NCI-H2171 treated with DMSO at 0.1 percent for 48 hours (cell line): ENCODE measurements around the gene AZU1.
"Not testable (repeated sequence)": the region's sequence is repeated elsewhere in the genome, so short reads cannot be mapped to it uniquely, and the experiment has no call there.

ENCODE experiments used
- DNase-seq: peaks from one replicate; lab custom pipeline; 2025; lab: John Stamatoyannopoulos, UW

The AZU1 gene

DNA sequence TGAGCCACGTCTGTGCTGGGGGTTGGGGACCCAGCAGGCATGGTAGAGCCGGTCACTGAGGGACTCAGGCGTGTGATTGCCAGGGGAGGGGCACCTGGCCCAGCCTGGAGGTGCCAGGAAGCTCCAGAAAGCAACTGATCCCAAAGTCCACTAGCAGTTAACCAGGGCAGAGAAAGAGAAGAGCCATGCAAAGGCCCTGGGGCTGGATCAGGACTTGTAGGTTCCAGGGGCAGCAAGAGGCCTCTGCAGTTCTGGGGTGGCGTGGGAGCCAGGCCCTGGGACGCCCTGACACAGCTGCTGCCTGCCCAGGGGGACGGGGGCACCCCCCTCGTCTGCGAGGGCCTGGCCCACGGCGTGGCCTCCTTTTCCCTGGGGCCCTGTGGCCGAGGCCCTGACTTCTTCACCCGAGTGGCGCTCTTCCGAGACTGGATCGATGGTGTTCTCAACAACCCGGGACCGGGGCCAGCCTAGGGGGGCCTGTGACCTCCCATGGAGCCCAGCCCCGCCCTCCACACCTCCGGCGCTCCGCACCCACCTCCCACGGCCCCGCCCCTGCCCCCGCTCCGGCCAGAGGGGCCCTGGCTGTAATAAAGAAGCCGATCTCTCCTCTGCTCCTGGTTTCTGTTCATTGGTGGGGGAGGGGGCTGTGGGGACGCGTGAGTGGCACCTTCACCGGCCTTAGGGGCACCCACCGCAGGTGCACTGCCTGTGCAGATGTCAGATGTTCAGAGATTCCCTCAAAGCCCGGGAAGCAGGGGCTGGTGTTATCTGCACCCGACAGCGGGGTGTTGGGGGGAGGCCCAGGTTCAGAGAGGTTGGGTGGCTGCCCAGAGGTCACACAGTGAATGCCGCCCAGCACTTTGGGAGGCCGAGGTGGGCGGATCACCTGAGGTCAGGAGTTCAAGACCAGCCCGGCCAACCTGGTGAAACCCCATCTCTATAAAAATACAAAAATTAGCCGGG, 4.1 kb downstream of the AZU1 start:
- no peak for DNase-seq

DNA sequence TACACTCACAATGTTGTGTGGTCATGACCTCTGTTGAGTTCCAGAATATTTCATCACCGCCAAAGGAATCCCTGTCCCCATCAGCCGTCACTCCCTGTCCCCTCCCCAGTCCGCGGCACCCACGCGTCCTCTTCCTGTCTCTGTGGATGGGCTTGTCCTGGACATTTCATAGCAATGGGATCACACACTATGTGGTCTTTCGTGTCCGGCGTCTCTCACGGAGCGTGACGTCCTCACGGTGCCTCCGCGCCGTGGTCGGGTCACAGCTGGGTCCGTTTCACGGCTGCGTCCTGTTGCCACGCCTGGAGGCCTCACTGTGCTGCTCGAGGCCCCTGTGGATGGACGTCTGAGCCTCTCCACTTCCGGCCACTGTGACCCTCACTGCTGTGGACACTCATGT, 6.6 kb downstream of the AZU1 start:
- no peak for DNase-seq

DNA sequence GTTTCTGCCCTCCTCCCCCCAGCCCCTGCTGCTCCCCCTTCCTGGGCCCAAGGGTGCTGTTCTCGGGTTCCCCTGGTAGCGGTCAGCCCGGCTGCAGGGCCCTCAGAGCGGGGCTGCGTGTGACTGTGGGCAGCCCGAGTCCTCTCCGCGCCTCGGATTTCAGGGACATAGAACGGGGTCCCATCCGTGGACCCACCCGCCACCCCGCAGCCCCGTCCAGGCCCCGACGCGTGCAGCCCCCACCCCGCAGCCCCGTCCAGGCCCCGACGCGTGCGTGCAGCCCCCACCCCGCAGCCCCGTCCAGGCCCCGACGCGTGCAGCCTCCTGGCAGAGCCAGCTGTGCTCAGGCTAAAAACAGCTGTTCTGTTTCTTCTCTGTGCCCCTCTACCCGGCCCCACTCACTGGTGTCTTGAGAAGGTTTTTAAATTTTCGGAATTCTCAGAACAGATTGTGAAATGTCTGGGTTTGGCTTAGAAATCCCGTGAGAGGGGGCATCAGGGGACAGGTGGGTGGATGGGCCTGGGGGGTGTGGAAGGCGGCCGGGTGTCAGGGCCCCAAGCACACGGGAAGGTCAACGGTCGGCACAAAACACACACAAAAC, 7.7 kb downstream of the AZU1 start:
- DNase-seq = no peak

DNA sequence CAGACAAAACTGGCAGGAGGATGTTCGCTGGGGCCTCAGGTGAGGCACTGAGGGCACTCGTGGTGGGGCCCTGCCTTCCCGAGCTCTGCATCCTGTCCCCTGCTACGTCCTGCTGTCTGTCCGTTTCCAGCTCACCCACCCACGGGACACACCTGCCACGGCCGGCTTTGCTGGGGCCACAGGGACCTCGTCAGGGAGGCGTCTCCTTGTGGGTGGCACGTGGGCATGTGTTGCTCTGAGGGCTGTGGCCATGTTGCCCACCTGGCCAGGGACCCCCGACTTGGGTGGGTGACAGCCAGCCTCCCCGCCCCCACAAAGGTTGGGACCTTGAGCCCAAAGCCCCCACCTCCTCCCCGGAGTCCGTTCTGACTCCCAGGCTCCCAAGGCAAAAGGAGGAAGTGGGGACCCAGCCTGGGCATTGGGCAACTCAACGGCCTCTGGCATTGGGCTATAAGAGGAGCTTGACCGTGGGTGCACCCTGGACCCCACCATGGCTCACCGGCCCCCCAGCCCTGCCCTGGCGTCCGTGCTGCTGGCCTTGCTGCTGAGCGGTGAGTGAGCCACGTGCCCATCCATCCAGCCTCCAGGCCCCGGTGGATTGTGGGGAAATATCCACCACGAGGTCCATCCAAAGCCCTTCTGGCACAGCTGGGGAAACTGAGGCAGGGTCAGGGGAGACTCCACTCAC, 13.0 kb downstream of the AZU1 start, which contains the start of gene PRTN3:
TSS of gene PRTN3 (plus strand) at position 481 of the 688 bp plus-strand sequence. CDS start at position 491, 10 bp downstream.
- DNase-seq = no peak

DNA sequence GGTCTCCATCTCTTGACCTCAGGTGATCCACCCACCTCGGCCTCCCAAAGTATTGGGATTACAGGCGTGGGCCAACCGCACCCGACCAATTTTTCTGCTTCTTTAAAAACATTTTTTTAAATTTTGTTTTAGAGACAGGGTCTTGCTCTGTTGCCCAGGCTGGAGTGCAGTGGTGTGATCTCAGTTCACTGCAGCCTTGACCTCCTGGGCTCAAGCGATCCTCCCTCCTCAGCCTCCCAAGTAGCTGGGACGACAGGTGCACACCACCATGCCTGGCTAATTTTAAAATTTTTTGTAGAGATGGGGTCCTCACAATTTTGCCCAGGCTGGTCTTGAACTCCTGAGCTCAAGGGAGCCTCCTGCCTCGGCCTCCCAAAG, 15.2 kb downstream of the AZU1 start:
- DNase-seq = not testable (repeated sequence)

DNA sequence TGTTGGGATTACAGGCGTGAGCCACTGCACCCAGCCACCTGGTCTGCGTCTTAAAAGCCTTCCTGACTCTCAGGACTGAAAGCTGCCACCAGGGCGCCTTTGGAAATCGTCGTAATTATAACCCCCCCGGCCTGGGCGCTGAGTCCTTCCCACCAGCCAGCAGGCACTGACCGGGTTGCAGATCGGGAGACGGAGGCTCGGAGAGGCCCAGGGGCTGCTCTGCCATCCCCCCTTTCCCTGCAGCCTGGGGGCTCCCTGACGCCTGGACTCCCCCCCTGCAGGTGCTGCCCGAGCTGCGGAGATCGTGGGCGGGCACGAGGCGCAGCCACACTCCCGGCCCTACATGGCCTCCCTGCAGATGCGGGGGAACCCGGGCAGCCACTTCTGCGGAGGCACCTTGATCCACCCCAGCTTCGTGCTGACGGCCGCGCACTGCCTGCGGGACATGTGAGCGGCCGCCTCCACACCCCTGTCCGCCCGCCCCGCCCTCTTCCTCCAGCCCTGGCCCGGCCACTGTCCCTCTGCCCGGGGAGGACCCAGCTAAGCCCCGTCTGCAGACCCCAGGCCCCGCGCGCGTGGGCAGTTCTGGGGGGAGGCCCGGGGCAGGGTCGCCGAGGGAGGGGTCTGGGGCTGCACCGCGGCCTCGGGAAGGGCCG, 15.7 kb downstream of the AZU1 start:
- no peak for DNase-seq

DNA sequence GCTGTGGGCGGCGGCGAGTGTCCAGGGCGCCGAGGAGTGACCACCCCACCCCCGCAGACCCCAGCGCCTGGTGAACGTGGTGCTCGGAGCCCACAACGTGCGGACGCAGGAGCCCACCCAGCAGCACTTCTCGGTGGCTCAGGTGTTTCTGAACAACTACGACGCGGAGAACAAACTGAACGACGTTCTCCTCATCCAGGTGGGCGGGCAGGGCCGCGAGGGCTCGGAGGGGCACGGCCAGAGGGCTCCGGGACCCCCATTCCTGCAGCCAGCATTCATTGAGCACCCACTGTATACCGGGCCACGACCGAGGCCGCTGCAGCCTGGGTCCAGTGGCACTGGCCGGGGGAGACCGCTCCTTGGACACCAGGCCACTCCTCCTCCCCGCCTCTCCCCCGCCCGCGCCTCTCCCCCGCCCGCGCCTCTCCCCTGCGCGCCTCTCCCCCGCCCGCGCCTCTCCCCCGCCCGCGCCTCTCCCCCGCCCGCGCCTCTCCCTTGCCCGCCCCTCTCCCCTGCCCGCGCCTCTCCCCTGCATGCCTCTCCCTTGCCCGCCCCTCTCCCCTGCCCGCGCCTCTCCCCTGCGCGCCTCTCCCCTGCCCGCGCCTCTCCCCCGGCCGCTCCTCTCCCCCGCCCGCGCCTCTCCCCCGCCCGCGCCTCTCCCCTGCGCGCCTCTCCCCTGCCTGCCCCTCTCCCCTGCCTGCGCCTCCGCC, 16.4 kb downstream of the AZU1 start:
- DNase-seq = no peak

DNA sequence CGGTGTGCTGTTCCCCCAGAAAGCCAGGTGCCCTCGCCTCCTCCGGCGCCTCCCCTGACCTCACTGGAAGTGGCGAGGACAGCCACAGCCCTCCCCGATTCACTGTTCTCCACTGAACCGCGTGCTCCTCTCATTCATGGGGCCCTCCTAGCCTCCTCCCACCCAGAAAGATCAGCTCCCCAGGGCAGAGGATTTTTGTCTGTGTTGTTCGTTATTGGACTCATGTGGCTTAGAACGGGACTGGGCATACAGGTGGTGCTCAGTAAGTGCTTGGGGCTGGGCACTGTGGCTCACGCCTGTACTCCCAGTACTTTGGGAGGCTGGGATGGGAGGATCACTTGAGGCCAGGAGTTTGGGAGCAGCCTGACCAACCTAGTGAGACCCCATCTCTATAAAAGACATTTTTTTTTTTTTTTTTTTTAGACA, 16.9 kb downstream of the AZU1 start:
- peak; percentile 26 for DNase-seq

DNA sequence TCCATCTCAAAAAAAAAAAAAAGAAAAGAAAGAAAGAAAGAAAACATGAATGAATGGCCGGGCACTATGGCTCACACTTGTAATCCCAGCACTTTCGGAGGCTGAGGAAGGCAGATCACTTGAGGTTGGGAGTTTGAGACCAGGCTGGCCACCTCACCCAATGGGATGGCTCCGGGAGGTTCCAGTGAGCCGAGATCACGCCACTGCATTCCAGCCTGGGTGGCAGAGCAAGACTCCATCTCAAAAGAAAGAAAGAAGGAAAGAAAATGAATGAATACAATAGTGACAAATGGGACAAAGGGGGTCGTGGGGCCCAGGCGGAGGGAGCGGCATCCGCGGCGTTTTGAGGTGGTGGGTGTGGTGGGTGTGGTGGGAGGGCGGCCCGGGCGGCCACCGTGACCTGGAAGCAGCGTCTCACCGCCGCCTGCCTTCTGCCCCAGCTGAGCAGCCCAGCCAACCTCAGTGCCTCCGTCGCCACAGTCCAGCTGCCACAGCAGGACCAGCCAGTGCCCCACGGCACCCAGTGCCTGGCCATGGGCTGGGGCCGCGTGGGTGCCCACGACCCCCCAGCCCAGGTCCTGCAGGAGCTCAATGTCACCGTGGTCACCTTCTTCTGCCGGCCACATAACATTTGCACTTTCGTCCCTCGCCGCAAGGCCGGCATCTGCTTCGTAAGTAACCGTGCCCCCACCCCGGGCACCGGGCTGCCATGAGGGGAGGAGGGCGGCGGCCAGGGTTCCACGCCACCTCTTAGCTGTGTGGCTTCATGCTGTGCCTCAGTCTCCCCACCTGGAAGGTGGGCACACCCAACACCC, 18.3 kb downstream of the AZU1 start:
- no peak for DNase-seq

DNA sequence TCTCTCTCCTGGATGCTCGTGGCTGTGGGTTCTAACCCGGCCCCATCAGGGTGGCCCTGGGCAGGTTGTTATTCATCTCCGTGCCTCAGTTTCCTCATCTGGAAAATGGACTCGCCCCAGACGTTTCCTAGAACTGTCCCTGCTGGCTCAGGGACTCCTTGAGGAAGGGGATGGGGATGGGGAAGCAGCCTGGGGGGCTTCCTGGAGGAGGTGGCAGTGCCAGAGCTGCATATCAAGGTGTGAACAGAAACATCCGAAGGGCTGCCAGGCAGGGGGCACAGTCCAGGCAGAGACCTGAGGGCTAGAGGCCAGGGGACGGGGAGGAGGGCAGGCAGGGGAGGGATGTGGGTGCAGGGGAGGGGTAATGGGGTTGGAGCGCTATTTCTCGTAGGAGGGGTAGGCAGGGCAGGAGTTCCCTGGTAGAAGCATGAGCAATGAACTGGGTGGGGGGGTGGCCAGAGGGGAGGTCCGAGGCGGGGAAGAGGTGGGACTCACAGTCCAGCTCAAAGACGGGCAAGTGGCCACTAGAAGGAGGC, 20.8 kb downstream of the AZU1 start:
- DNase-seq = no peak

DNA sequence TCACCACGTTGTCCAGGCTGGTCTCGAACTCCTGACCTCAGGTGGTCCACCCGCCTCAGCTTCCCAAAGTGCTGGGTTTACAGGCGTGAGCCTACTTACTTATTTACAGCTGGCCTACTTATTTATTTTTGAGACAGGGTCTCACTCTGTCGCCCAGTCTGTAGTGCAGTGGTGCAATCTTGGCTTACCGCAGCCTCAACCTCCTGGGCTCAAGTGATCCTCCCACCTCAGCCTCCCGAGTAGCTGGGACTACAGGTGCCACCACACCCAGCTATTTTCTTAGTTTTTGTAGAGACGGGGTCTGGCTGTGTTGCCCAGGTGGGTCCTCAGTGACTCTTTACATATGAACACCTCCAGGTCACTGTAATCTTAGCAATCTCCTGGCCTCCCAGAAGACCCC, 21.6 kb downstream of the AZU1 start:
- DNase-seq = not testable (repeated sequence)

DNA sequence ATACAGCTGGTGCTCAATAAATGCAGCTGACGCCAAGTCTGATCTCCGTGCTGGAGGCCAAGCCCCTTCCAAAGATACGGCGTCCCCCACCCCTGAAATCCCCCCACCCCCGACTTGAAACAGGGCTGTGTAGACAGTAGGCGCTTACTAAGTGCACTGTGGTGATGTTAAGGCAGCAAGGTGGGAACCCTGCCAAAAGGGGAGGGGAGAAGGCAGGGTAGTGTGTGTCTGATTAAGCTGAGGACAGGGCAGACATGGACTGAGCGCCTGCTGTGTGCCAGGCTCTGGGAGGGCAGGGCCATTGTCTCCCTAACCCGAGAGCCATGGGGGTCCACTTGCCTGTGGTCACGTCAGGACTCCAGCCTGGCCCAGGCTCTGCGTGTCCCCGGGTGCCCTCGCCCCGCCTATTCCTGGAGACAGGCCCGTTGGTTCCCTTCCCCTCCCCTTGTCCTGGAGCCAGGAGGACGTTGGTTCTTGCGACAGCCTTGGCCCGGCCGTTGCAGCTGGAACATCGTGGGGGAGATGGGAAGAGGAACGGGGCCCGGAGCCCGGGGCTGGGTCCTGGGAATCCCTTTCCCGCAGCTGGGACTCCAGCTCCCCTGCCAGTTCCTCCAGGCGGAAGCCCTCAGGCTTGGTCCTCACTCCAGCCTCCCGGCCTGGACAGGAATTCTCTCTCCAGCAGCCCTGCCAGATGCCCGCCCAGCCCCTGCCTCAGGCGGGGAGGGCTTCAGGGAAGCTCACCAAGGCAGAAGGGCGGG, 22.8 kb downstream of the AZU1 start:
- DNase-seq = no peak

DNA sequence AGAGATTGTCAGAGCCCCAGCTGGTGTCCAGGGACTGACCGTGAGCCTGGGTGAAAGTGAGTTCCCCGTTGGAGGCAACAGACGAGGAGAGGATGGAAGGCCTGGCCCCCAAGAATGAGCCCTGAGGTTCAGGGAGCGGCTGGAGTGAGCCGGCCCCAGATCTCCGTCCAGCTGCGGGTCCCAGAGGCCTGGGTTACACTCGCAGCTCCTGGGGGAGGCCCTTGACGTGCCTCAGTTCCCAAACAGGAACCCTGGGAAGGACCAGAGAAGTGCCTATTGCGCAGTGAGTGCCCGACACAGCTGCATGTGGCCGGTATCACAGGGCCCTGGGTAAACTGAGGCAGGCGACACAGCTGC, 23.3 kb downstream of the AZU1 start:
- DNase-seq = no peak

DNA sequence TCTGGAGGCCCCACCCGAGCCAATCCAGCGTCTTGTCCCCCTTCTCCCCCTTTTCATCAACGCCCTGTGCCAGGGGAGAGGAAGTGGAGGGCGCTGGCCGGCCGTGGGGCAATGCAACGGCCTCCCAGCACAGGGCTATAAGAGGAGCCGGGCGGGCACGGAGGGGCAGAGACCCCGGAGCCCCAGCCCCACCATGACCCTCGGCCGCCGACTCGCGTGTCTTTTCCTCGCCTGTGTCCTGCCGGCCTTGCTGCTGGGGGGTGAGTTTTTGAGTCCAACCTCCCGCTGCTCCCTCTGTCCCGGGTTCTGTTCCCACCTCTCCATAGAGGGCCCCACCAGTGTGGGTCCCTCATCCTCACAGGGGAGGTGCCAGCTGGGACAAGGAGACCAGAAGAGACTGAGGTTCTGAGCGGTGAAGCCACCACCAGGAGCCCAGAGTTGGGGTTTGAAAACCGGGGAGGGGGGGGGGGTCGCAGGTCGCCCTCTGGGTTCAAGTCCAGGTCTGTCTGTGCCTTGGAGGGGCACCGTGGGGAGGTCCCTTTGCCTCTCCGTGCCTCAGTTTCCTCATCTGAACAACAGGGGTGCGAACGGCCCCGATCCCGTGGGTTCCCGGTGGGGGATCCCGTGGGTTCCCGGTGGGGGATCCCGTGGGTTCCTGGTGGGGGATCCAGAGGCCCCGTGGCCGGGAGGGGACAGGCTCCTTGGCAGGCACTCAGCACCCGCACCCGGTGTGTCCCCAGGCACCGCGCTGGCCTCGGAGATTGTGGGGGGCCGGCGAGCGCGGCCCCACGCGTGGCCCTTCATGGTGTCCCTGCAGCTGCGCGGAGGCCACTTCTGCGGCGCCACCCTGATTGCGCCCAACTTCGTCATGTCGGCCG, 24.7 kb downstream of the AZU1 start, which contains the start of gene ELANE:
TSS of gene ELANE (plus strand) at position 168 of the 878 bp plus-strand sequence. CDS start at position 194, 26 bp downstream.
- DNase-seq = no peak

DNA sequence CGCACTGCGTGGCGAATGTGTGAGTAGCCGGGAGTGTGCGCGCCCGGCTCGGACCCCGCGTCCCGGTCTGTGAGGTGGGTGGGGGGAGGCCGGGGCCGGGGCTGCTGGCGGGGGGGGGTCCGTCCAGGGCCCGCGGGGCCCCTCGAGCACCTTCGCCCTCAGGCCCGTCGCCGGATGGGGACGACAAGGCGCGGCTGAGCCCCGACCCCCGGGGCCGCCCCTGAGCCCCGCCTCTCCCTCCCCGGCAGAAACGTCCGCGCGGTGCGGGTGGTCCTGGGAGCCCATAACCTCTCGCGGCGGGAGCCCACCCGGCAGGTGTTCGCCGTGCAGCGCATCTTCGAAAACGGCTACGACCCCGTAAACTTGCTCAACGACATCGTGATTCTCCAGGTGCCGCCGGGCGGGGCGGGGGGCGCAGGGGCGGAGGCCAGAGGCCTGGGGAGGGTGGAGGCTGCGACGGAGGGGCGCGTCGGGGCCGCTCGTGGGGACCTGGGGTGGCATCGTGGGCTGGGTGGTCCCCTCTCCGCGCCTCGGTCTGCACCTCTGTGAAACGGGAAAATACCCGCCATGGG, 25.5 kb downstream of the AZU1 start:
- no peak for DNase-seq

DNA sequence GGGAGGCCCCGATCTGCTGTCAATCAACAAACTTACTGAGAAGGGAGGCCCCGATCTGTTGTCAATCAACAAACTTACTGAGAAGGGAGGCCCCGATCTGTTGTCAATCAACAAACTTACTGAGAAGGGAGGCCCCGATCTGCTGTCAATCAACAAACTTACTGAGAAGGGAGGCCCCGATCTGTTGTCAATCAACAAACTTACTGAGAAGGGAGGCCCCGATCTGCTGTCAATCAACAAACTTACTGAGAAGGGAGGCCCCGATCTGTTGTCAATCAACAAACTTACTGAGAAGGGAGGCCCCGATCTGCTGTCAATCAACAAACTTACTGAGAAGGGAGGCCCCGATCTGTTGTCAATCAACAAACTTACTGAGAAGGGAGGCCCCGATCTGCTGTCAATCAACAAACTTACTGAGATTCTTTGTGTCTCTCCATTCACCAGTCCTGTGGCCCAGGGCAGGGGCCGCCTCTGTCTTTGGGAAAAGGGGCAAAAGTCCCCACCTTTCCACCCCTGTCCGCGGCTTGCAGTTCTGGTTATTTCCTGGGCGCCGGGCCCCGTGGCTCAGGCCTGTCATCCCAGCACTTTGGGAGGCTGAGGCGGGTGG, 26.1 kb downstream of the AZU1 start:
- DNase-seq = not testable (repeated sequence)

DNA sequence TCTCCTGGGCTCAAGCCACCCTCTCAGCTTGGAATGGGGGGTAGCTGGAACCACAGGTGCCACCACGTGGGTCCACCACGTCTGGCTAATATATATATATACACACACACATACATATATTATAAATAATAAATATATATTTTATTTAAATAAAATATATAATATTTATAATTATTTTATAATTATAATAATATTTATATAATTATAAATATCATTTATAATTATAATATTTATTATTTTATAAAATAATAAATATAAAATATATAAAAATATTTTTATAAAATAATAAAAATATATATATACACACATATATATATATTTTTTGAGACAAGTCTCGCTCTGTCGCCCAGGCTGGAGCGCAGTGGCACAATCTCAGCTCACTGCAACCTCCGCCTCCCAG, 26.9 kb downstream of the AZU1 start:
- DNase-seq = no peak

DNA sequence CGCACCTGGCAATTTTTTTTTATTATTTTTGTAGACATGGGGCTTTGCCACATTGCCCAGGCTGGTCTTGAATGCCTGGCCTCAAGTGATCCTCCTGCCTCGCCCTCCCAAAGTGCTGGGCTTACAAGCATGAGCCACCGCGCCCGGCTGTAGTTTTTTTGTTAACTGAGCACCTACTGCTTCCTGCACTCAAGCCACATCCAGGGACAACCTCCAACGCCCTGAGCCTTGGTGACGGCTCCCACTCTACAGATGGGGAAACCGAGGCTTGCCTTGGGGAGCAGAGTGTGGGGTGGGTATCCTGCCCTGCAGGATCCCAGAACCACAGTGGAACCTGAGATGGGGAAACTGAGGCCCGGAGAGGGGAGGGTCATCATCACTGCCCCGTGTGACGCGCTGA, 27.5 kb downstream of the AZU1 start:
- no peak for DNase-seq
